ENCODE data around the gene FEM1C.

The FEM1C gene

GRCh38 chr5:115471345-115472063 is 73.1 kb downstream of the FEM1C start:
- FAIRE-seq = no peak

DNA sequence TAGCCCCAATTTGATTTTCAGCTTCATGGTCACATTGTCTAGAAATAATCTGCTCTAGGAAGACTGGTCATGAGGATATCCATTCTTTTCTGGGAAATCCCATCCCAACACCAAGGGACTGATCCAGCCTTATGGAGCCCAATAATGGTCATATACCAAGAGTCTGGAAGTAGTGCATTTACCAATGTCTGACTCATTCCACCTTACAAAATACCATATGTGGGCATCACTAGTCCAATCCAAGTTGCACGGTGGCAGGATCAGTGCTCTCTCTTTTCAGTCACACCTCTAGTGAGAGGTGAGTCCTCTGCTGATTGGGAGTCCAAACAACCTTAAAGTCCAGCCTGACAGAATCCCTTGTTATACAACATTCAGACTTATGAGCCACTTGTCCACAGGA is 73.7 kb downstream of the FEM1C start:
- FAIRE-seq = no peak
